Myometrial cell (primary cell): Measurements from ENCODE around the gene CD2AP. TPM values are rescaled to one million over a fixed set of nuclear protein-coding genes. Genes with fewer than 3 reads are reported as not detected.

Experiments used
- total RNA-seq: library from RNA; depleted of rRNA; stranded (reverse); fragments of >200 nt; gene quantifications from 2 replicates; pipeline ENCODE4 v1.2.3, GENCODE V29; 2015

The CD2AP gene
- 8.1 and 9.9 TPM in 2 replicates for total RNA-seq

GRCh38 chr6:47477497-47478232, at the start of gene CD2AP:
CD2AP (plus strand) TSS chr6:47477789; CDS start chr6:47478245, 456 bp downstream.

Other genes with a start within 250 kb of the CD2AP start
- gene TNFRSF21, start 167.9 kb upstream of the CD2AP start, total RNA-seq: 12.1 and 14.1 TPM in 2 replicates
- under 0.01 and 0.29 TPM in 2 replicates for gene ADGRF4, start 220.8 kb downstream of the CD2AP start, total RNA-seq